Ascending aorta (tissue), 2 donors: ENCODE results near the gene B3GALT6. TPM values are rescaled to one million over a fixed set of nuclear protein-coding genes. Genes with fewer than 3 reads are reported as not detected.

Experiments used
- DNase-seq, 2 donors: peaks; one replicate each; pipeline ENCODE4 v3.0.0-alpha.2; 2019; ENCODE audit warnings: low spot score in 2 of 2
- H3K27ac ChIP-seq, 2 donors: fragments of 200-600 bp; sonication (generic); one replicate each; pipeline ENCODE4 v1.5.1; 2016 to 2017; ENCODE audit warnings: mild to moderate bottlenecking in 1 of 2
- H3K27me3 ChIP-seq: fragments of 200-600 bp; sonication (generic); one replicate; pipeline ENCODE4 v1.5.1; 2017
- H3K36me3 ChIP-seq, 2 donors: fragments of 200-600 bp; sonication (generic); one replicate each; pipeline ENCODE4 v1.5.1; 2016
- H3K4me1 ChIP-seq, 2 donors: fragments of 200-600 bp; sonication (generic); one replicate each; pipeline ENCODE4 v1.5.1; 2016 to 2017; ENCODE audit warnings: mild to moderate bottlenecking in 1 of 2
- H3K4me3 ChIP-seq, 2 donors: fragments of 200-600 bp; sonication (generic); one replicate each; pipeline ENCODE4 v1.5.1; 2016 to 2017; ENCODE audit warnings: mild to moderate bottlenecking in 1 of 2
- H3K9me3 ChIP-seq, 2 donors: fragments of 200-600 bp; sonication (generic); one replicate each; pipeline ENCODE4 v1.5.1; 2016
- intact Hi-C: fragments of 100-400 bp; cut with DNase I; formaldehyde crosslinking; loops from one replicate; pipeline ENCODE4 v1.15.1; 2023
- total RNA-seq: library from RNA; depleted of rRNA; stranded (reverse); fragments of >200 nt; gene quantifications from one replicate; pipeline ENCODE4 v1.1.0, GENCODE V29; 2016
- TF ChIP-seq, protein P1 (sequence below), 3 experiments: fragments of 200-600 bp in 2 of 3; fragments of 450-650 bp in 1 of 3; sonication (generic) in 2 of 3; IDR thresholded peaks; one replicate each; pipeline ENCODE4 v1.5.1; 2016 to 2019; ENCODE audit warnings: antibody characterized with exemption in 3 of 3, mild to moderate bottlenecking in 1 of 3, moderate library complexity in 1 of 3

B3GALT6 gene
- total RNA-seq, 1 donor from 2014 or later, result 94.9 TPM

DNA sequence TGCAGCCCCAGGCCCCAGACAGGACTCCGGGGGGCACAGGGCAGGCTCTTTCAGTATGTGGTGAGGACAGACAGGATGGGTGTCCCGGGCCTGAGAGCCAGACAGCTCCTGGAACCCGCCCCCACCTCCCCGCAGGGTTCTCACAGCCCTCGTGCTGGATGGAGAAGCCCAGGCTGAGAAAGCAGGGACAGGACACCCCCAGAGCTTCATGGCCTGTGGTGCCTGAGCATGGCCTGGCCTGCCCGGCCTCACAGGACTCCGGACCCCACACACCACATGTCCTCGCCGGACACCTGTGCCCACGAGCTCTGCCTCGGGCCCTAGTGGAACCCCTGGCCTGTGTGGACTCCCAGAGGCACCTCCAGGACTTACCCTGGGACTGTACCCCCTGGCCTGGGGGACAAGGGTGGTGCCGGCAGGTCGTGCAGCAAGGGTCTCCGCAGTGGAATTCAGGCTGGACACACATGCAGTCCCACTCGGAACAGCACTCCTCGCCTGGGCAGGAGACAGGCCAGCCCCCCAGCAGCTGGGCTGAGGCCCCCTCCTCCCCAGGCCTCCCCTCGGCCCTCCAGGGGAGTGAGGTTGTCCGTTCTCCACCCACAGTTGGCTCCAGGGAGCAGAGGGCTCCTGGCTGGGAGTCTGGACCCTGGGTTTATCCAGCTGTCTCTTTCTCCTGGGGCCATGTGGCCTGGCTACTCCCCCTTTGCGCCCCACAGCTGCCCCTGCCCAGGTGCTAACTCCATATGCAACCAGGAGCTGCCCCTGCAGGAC lies 26.9 kb upstream of the B3GALT6 start:
- no peak overlapping the region for H3K4me3 ChIP-seq
- TF ChIP-seq, protein P1, sequence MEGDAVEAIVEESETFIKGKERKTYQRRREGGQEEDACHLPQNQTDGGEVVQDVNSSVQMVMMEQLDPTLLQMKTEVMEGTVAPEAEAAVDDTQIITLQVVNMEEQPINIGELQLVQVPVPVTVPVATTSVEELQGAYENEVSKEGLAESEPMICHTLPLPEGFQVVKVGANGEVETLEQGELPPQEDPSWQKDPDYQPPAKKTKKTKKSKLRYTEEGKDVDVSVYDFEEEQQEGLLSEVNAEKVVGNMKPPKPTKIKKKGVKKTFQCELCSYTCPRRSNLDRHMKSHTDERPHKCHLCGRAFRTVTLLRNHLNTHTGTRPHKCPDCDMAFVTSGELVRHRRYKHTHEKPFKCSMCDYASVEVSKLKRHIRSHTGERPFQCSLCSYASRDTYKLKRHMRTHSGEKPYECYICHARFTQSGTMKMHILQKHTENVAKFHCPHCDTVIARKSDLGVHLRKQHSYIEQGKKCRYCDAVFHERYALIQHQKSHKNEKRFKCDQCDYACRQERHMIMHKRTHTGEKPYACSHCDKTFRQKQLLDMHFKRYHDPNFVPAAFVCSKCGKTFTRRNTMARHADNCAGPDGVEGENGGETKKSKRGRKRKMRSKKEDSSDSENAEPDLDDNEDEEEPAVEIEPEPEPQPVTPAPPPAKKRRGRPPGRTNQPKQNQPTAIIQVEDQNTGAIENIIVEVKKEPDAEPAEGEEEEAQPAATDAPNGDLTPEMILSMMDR (IDR thresholded peaks at IDR 0.05), result no peak
- H3K27me3 ChIP-seq, result peaks cover 15% of the 10 kb centered on the region
- intact Hi-C loops, result no loop called here
- DNase-seq, result no peak
- H3K9me3 ChIP-seq, result no peaks in the 10 kb centered on the region
- no peaks in the 10 kb centered on the region for H3K36me3 ChIP-seq
- H3K27ac ChIP-seq, result no peak overlapping the region
- H3K4me1 ChIP-seq, result peaks cover 0 to 10% of the 10 kb centered on the region in 2 donors

DNA sequence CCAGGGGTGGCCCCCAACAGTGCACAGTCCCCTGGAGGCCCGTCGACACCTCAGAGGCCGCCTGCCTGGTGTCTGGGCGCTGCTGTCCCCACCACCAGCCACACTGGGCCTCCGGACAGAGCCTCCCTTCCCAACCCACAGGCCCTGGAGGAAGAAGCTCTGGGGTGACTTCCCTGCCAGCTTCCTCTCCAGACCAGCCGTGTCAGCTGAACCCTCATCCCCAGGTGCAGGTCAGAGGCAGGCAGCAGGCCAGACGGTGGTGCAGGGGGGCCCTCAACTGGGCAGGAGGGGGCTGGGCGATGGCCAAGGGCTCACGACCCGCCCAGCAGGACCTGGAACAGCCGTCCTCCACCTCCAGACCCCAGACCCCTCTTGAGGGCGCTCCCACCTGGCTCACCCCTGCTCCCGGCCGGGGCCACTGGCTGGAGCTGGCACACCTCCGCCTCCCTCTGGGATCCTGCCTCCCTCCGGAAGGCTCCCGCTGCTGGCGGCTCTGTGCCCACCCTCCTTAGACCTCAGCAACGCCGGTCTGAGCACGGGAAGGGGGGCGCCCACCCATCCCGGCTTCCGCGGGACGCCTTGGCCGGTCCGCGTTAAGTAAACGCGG lies 26.2 kb upstream of the B3GALT6 start:
- intact Hi-C loops, result no loop called here
- Histone ChIP-seq H3K36me3 (no peaks in the 10 kb centered on the region), H3K27me3 (peaks cover 15% of the 10 kb centered on the region), H3K27ac (no peak overlapping the region), H3K9me3 (no peaks in the 10 kb centered on the region), H3K4me1 (peaks cover 0 to 10% of the 10 kb centered on the region in 2 donors), H3K4me3 (peak overlapping the region in 1 of 2 donors; percentile 41)
- TF ChIP-seq, protein P1 (IDR thresholded peaks at IDR 0.05), result no peak
- DNase-seq, result no peak

DNA sequence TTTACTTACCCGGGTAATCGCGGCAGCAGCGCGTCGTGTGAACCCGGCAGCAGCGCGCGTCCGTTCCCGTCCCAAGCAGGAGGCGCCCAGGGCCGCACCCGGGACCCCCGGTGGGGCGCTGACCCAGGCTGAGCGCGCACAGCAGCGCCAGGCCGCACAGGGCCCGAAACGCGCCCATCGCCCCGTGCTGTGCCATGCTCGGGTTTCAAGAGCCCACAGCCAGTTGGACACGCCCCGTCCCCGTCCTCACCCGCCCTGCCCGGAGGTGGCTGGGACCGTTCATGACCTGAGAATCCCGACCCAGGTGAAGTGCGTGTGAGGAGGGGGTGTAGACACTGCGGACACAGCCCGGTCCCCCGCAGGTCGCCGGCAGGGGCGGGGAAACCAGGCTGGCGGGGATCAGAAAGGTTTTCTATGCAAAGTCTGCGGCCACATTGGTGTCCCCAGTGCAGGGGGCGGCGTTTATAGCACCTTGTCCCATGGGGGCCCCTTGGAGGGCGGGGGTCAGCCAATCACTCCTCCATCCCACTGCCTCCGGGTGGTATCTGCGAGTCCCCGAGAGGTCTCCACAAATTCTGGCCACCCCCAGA lies 25.6 kb upstream of the B3GALT6 start, which contains the start of gene TNFRSF18:
Gene TNFRSF18, minus strand, starts transcription at position 217 of the 590 bp plus-strand sequence. Its CDS starts 21 bp downstream, at position 196.
- Histone ChIP-seq H3K9me3 (no peaks in the 10 kb centered on the region), H3K4me1 (peaks cover 0 to 4% of the 10 kb centered on the region in 2 donors), H3K4me3 (peak within 1 kb of the TSS in 1 of 2 donors; percentile 41), H3K36me3 (no peaks in the 10 kb centered on the region), H3K27me3 (peaks cover 15% of the 10 kb centered on the region), H3K27ac (no peak within 1 kb of the TSS)
- intact Hi-C loops, result no loop called here
- DNase-seq, result no peak
- TF ChIP-seq, protein P1 (IDR thresholded peaks at IDR 0.05), result no peak

DNA sequence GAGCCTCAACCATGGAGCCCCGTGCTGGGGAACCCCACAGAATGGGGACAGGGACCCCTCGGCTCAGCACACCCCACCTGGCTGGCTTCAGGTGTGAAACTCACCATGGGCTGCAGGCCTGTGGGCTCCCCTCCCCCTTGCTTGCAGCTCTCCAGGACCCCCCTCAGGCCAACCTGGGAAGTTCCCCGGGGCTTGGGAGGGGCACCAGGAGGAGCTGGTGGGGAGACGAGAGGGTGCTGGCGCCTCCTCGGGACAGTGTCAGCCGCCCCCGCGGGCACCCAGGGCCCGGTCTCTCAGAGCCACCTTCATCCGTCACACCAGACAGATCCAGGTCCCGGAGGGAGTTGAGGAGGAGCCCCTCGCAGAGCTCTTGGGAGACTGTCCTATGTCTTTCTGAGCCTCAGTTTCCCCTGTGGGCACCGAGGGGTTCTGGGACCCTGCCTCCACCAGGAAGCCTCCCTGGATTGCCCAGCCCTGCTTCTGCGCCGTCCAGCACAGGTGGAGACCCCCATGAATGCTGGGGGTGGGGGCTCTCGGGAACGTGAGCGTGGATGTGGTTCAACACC lies 25.0 kb upstream of the B3GALT6 start:
- no peak for DNase-seq
- intact Hi-C loops, result no loop called here
- Histone ChIP-seq H3K9me3 (no peaks in the 10 kb centered on the region), H3K4me3 (no peak overlapping the region), H3K27ac (no peak overlapping the region), H3K36me3 (no peaks in the 10 kb centered on the region), H3K4me1 (peaks cover 0 to 3% of the 10 kb centered on the region in 2 donors), H3K27me3 (peaks cover 15% of the 10 kb centered on the region)
- TF ChIP-seq, protein P1 (IDR thresholded peaks at IDR 0.05), result no peak

DNA sequence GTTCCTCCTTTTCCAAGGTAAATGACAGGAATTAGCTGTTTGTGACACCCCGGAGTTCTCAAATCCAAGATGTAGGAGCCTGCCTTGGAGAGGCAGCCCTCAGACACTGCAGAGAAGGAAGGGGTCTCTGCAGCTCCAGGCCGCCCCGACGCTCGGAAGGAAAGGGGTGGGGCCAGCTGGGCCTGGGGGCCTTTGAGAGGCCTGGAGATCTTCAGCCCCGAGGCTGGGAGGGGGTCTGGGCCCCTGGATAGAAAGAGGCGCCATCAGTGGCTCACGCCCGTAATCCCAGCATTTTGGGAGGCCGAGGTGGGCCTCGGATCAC lies 24.5 kb upstream of the B3GALT6 start:
- H3K4me1 ChIP-seq, result peaks cover 0 to 3% of the 10 kb centered on the region in 2 donors
- H3K9me3 ChIP-seq, result no peaks in the 10 kb centered on the region
- no peak for DNase-seq
- H3K4me3 ChIP-seq, result no peak overlapping the region
- peaks cover 15% of the 10 kb centered on the region for H3K27me3 ChIP-seq
- H3K36me3 ChIP-seq, result no peaks in the 10 kb centered on the region
- intact Hi-C loops, result no loop called here
- H3K27ac ChIP-seq, result no peak overlapping the region
- TF ChIP-seq, protein P1 (IDR thresholded peaks at IDR 0.05), result no peak
